Kasumi-1 (cell line): ENCODE data around the gene FKBP6.
"Not testable (repeated sequence)": the region's sequence is repeated elsewhere in the genome, so short reads cannot be mapped to it uniquely, and the experiment has no call there.

Experiments
- DNase-seq, 2 experiments: peaks; one replicate each; lab custom pipeline; 2025; lab: John Stamatoyannopoulos, UW

Gene FKBP6

DNA sequence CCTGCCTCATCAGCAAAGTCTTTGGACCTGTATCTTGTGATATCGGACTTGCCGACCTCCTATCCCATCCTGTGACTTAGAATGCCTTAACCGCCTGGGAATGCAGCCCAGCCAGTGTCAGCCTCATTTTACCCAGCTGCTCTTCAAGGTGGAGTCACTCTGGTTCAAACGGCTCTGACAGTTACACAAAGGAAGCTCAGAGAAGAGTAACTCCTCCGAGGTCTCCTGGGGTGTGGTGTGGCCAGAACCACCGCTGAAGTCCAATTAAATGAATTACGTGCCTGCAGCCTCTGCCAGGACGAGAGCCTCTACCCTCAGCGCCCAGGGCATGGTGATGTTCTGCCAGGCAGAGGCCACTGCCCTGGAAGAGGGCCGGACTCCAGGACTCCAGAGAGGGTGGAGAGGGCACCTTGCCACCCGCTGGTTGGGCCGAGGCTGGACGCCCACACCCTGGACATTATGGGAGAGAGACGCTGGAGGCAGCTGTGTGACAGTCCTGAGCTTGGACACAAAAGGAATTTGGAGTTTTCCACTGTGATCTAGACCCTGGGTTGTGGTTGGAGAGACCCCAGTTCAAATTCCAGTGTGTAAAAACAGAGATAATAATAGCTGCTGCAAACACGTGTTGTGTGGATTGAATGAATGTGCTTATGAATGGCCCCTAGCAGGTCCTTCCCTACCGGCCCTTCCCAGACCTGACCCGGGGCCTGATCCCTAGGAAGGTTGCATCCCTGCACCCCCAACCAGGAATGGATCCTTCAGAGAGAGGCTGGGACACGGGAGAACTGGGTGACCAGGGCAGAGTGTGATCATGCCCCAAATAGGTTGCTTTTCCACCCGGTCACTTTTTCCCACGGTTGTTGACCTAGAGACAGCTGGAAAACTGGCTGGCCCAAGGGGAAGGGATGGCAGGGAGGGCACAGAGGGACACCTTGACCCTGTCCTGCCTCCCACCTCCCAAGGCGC is 67.9 kb downstream of the FKBP6 start:
- DNase-seq: no peak

DNA sequence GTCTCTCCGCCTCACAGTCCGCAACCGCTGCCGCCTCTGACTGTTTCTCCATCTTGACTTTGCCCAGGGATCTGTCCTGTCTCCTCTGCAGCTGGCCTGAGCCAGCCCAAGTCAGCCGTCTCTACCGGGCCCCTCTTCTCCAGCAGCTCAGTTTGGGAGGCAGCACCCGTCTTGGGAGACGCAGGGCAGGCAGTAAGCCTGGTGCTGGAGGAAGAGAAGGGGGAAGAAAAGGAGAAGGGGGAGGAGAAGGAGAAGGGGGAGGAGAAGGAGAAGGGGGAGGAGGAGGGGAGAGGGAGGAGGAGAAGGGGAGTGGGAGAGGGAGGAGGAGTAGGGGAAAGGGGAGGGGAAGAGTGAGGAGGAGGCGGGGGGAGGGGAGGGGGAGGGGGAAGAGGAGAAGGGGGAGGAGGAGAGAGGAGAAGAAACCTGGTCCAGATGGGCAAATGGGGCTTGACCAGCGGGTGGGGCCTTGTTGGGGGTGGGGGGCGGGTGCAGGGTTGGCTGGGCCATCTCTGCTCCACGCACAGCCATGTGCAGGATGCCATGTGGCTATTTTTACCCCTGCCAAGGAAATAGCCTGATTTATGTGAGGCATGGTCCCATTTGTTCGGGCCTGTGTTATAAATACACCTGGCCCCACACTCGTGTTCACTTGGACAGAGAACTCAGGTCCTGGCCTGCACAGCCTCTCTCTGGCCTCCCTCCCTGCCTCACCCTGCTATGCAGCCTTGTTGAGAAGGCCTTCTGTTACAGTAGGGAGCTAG is 69.7 kb downstream of the FKBP6 start:
- DNase-seq: no peak

DNA sequence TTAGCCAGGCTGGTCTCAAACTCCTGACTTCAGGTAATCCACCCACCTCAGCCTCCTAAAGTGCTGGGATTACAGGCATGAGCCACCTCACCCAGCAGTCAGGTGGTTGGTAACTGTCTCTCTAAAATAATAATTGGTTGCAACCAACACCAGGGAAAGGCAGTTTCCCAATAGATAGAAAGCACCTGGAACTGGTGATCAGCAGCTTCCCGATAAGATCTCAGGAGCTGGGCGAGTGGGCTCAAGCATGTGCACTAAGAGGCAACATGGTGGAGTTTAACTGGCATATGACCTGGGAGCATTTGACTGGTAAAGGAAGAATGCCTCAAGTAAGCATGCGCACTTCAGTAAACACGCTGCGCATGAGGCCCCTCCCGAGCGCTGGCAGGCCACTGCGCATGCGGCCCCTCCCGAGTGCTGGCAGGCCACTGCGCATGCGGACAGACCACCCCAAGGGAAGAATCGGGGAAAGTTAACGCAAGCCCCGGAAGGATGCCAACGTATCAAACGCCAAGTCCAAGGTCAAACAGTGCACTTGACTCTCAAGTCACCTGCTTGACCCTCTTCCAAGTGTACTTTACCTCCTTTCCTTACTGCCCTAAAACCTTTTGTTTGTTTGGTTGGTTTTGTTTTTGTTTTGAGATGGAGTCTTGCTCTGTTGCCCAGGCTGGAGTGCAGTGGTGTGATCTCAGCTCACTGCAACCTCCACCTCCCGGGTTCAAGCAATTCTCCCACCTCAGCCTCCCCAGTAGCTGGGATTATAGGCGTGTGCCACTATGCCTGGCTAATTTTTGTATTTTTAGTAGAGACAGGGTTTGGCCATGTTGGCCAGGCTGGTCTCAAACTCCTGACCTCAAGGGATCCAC is 71.5 kb downstream of the FKBP6 start:
- DNase-seq: not testable (repeated sequence)

DNA sequence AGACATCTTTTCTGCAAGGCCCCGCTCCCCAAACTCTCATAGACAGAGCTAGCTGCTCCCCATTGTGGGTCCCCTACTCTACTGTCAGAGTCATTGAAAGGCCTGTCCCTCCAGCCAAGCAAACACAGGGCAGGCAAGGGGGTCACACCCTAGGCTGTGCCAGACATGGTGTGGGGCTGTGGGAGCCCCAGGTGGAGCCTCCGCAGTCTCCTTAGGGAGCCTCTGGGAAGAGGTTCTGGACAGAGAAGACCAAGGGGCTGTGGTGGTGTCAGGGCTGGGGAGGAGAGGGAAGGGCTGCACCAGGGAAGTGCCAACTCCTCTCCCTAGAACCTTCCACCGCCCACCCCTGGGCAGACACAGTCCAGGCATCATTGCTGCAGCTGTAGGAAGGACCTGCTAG is 76.9 kb downstream of the FKBP6 start:
- not testable (repeated sequence) for DNase-seq
